ENCODE data around the gene GARIN5A. TPM values are rescaled to one million over a fixed set of nuclear protein-coding genes. Genes with fewer than 3 reads are reported as not detected.

GARIN5A gene
- total RNA-seq, 1 donor from 2014 or later = 2.0 TPM

DNA sequence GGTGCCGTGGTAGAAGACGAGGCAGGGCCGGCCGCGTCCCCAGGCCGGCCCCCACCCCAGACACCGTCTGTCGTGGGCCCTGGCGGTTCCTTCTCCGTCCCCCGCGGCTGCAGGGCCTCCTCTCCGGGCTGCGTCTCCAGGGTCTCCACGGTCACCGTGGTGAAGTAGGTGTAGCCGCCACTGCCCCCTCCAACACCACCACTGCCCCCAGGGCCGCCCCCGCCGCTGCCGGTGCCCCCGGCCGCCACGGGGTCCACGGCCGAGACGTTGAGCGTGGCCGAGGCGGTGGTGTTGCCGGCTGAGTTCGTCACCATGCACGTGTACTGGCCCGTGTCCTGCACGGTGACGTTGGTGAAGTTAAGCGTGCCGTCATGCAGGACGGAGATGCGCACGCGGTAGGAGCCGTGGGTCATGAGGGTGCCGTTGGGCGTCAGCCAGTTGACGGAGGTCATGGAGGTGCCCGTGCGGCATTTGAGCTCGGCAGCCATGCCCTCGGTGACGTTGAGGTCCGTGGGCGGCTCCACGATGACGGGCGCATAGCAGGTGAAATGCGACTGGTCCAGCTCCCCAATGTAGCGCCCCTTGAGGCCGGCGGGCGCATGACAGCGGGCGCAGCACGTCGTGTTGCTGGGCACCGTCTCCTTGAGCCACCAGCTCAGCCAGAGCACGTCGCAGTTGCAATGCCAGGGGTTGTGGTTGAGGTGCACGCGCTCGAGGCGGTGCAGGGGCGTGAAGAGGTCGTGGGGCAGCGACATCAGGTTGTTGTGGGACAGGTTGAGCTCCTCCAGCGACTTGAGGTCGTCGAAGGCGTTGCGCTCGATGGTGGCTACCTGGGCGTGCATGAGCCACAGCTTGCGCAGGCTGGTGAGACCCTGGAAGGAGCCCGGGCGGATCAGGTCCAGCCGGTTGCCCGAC is 41.7 kb upstream of the GARIN5A start:
- TF ChIP-seq, protein P1, sequence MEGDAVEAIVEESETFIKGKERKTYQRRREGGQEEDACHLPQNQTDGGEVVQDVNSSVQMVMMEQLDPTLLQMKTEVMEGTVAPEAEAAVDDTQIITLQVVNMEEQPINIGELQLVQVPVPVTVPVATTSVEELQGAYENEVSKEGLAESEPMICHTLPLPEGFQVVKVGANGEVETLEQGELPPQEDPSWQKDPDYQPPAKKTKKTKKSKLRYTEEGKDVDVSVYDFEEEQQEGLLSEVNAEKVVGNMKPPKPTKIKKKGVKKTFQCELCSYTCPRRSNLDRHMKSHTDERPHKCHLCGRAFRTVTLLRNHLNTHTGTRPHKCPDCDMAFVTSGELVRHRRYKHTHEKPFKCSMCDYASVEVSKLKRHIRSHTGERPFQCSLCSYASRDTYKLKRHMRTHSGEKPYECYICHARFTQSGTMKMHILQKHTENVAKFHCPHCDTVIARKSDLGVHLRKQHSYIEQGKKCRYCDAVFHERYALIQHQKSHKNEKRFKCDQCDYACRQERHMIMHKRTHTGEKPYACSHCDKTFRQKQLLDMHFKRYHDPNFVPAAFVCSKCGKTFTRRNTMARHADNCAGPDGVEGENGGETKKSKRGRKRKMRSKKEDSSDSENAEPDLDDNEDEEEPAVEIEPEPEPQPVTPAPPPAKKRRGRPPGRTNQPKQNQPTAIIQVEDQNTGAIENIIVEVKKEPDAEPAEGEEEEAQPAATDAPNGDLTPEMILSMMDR (IDR thresholded peaks at IDR 0.05) = no peak
- Mint-ChIP-seq H3K27me3 (ENCODE audit: unreplicated experiment) (no peaks in the 10 kb centered on the region), H3K4me3 (ENCODE audit: unreplicated experiment) (no peak overlapping the region), H3K27ac (ENCODE audit: unreplicated experiment) (no peak overlapping the region), H3K9me3 (ENCODE audit: unreplicated experiment) (no peaks in the 10 kb centered on the region), H3K36me3 (ENCODE audit: unreplicated experiment) (no peaks in the 10 kb centered on the region), H3K4me1 (ENCODE audit: unreplicated experiment) (no peaks in the 10 kb centered on the region)
- DNase-seq (ENCODE audit: extremely low spot score, unreplicated experiment) = no peak

DNA sequence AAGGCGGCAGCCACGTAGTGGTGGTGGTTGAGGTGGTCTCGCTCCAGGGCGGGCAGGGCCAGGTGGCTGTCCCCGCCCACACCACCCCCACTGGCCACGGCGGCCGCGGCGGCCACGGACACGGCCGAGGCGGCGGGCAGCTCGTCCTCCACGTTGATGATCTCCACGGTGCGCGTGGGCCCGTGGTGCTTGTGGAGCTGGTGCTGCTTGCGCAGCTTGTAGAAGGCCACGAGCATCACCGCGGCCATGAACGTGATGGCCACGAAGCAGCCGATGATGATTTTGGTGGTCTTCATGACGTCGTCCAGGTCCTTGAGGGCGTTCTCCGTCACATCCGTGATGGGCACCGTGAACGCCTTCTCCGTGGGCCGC is 41.0 kb upstream of the GARIN5A start:
- Mint-ChIP-seq H3K27me3 (ENCODE audit: unreplicated experiment) (no peaks in the 10 kb centered on the region), H3K27ac (ENCODE audit: unreplicated experiment) (no peak overlapping the region), H3K36me3 (ENCODE audit: unreplicated experiment) (no peaks in the 10 kb centered on the region), H3K4me1 (ENCODE audit: unreplicated experiment) (no peaks in the 10 kb centered on the region), H3K9me3 (ENCODE audit: unreplicated experiment) (no peaks in the 10 kb centered on the region), H3K4me3 (ENCODE audit: unreplicated experiment) (no peak overlapping the region)
- no peak for DNase-seq (ENCODE audit: extremely low spot score, unreplicated experiment)
- TF ChIP-seq, protein P1 (IDR thresholded peaks at IDR 0.05) = no peak

DNA sequence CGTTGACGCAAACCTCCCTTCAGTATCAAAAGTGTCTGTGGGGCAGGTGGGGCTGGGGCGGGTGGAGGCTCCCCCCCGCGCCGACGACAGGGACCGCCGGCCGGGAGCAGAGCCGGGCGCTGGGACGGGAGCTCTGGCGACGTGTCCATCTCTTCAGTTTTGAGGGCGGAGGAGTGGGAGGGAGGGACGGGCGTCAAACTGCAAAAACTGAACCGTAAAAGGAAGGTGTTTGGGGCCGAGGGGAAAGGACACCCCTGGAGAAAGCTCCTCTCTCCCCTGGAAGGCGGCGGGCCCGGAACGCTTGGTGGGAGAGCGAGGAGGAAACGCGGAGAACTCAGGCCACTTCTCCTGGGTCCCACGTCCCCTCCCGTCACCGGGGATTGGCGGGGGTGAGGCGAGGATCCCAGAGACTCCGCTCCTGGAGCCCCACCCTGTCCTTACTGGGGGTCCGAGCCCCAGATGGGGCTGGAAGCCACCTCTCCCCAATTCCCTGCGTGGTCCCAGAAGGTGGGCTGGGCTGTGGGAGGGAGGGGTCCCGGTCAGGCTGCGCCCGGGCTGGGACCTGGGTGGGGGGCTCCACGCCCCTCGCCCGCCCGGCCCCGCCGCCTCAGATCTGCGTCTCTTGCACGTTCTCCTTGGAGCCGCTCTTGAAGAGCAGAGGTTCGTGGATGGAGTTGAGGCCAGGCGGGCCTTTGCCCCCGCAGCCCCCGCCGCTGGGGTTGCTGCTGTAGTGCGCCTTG is 40.5 kb upstream of the GARIN5A start:
- no peaks in the 10 kb centered on the region for H3K9me3 Mint-ChIP-seq (ENCODE audit: unreplicated experiment)
- no peak overlapping the region for H3K4me3 Mint-ChIP-seq (ENCODE audit: unreplicated experiment)
- H3K27me3 Mint-ChIP-seq (ENCODE audit: unreplicated experiment) = no peaks in the 10 kb centered on the region
- H3K27ac Mint-ChIP-seq (ENCODE audit: unreplicated experiment) = no peak overlapping the region
- no peak for DNase-seq (ENCODE audit: extremely low spot score, unreplicated experiment)
- no peaks in the 10 kb centered on the region for H3K4me1 Mint-ChIP-seq (ENCODE audit: unreplicated experiment)
- TF ChIP-seq, protein P1 (IDR thresholded peaks at IDR 0.05) = no peak
- no peaks in the 10 kb centered on the region for H3K36me3 Mint-ChIP-seq (ENCODE audit: unreplicated experiment)

DNA sequence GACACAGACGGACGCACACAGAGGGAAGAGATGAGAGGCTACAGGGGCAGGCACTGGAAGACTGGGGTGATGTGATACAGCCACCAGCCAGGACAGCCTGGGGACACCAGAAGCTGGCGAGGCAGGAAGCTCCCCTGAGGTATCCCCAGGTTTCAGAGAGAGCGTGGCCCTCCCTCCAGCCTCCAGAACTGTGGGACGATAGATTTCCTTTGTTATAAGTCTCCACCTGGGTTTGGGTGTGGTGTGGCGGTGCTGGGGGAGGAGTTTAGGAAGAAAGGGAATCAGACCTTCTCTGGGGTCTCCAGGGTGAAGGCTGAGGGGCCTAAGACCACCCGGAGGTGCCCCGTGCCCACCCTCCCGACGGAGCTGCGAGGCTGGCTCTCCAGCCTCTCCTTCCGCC is 39.8 kb upstream of the GARIN5A start:
- Mint-ChIP-seq H3K27ac (ENCODE audit: unreplicated experiment) (no peak overlapping the region), H3K36me3 (ENCODE audit: unreplicated experiment) (no peaks in the 10 kb centered on the region), H3K4me1 (ENCODE audit: unreplicated experiment) (peaks cover 4% of the 10 kb centered on the region), H3K27me3 (ENCODE audit: unreplicated experiment) (no peaks in the 10 kb centered on the region), H3K4me3 (ENCODE audit: unreplicated experiment) (no peak overlapping the region), H3K9me3 (ENCODE audit: unreplicated experiment) (no peaks in the 10 kb centered on the region)
- no peak for DNase-seq (ENCODE audit: extremely low spot score, unreplicated experiment)
- TF ChIP-seq, protein P1 (IDR thresholded peaks at IDR 0.05) = no peak

DNA sequence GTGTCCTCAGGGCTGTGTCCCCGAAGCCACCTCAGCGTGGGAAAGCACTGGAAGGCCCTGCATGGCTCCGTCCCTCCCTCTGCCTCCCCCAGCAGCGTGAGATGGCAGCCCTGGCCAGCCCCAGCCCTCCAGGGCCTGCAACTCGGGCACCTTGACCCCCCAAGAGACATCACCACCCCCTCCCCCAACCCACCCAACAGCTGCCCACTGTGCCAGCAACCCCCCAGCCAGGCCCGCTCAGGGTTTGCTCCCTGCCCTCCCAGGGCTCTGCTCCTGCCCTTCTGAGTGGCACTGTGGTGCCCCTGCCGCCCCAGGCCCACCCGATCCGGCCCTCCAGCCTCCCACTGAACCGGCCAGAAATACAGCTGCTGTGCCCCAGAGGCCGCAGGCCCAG is 38.5 kb upstream of the GARIN5A start:
- H3K9me3 Mint-ChIP-seq (ENCODE audit: unreplicated experiment) = no peaks in the 10 kb centered on the region
- H3K27ac Mint-ChIP-seq (ENCODE audit: unreplicated experiment) = no peak overlapping the region
- no peaks in the 10 kb centered on the region for H3K36me3 Mint-ChIP-seq (ENCODE audit: unreplicated experiment)
- TF ChIP-seq, protein P1 (IDR thresholded peaks at IDR 0.05) = no peak
- H3K27me3 Mint-ChIP-seq (ENCODE audit: unreplicated experiment) = no peaks in the 10 kb centered on the region
- DNase-seq (ENCODE audit: extremely low spot score, unreplicated experiment) = no peak
- H3K4me1 Mint-ChIP-seq (ENCODE audit: unreplicated experiment) = peaks cover 12% of the 10 kb centered on the region
- no peak overlapping the region for H3K4me3 Mint-ChIP-seq (ENCODE audit: unreplicated experiment)

Data from osteocyte (in vitro differentiated cells).